ENCODE data around the gene MDN1.

DNA sequence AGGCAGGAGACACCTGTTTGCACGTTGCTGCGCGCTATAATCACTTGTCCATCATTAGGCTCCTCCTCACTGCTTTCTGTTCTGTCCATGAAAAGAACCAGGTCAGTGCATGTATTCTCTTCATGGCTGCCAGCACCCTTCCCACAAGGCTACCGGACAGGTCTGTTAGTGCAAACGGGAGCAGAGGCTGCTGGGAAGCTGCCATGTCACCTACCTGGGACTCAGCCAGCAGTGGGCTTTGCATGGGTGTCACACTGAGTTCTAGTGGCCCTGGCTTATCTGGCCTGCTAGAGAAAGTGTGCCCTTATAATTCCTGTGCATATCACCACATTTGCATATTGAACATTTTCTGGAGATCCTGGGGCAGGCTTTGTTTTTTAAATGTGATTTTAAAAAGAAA, 205.8 kb downstream of the MDN1 start:
- TF ChIP-seq ARNTL (CRISPR knock-in tag; IDR thresholded peaks at IDR 0.05; ENCODE audit: borderline replicate concordance, low read depth) (no peak), PATZ1 (CRISPR knock-in tag; IDR thresholded peaks at IDR 0.05; ENCODE audit: borderline replicate concordance) (no peak), ZFP30 (CRISPR knock-in tag; IDR thresholded peaks at IDR 0.05) (no peak), CSRNP3 (CRISPR knock-in tag; IDR thresholded peaks at IDR 0.05) (no peak)
